Subcutaneous adipose tissue (tissue), 4 donors: ENCODE results near the gene CDCP1. TPM values are rescaled to one million over a fixed set of nuclear protein-coding genes. Genes with fewer than 3 reads are reported as not detected.

Experiments used
- CTCF ChIP-seq: fragments of 450-650 bp; IDR thresholded peaks from one replicate; pipeline ENCODE4 v1.5.1; 2016; ENCODE audit warnings: low read depth, mild to moderate bottlenecking, control low read depth, antibody characterized with exemption, moderate library complexity
- total RNA-seq, 4 donors: library from RNA; depleted of rRNA; stranded (reverse); fragments of >200 nt; gene quantifications; one replicate each; pipeline ENCODE4 v1.1.0, GENCODE V29; 2016

CDCP1 gene
- total RNA-seq, 4 donors from 2014 or later, result 0.19 to 11.6 (median 2.1) TPM

GRCh38 chr3:45048244-45048643 lies 97.9 kb downstream of the CDCP1 start:
- TF ChIP-seq CTCF, result no peak

- TF ChIP-seq CTCF, result no peak
These were observed 102.4 kb downstream of the CDCP1 start for GRCh38 chr3:45043728-45044299.

- TF ChIP-seq CTCF, result no peak
These were observed 104.0 kb downstream of the CDCP1 start for GRCh38 chr3:45042162-45042561.

GRCh38 chr3:45041666-45042065 lies 104.5 kb downstream of the CDCP1 start:
- TF ChIP-seq CTCF, result no peak

- TF ChIP-seq CTCF, result no peak
These were observed 108.3 kb downstream of the CDCP1 start for GRCh38 chr3:45037720-45038455.

GRCh38 chr3:45035441-45036301 lies 110.5 kb downstream of the CDCP1 start:
- TF ChIP-seq CTCF, result no peak
